ENCODE results near the gene AXIN2.
"Not testable (repeated sequence)": the region's sequence is repeated elsewhere in the genome, so short reads cannot be mapped to it uniquely, and the experiment has no call there.

AXIN2 gene

DNA sequence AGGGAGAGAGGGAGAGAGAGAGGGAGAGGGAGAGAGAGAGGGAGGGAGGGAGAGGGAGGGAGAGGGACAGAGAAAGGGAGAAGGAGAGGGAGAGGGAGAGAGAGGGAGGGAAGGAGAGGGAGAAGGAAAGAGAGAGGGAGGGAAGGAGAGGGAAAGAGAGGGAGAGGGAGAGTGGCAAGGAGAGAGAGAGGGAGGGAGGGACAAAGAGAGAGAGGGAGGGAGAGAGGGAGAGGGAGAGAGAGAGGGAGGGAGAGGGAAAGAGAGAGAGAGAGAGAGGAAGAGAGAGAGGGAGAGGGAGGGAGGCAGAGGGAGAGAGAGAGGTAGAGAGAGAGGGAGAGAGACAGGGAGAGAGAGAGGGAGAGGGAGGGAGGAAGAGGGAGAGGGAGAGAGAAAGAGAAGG, 73.5 kb downstream of the AXIN2 start:
- DNase-seq (ENCODE audit: low read depth), result no peak
- TF ChIP-seq, protein P1, sequence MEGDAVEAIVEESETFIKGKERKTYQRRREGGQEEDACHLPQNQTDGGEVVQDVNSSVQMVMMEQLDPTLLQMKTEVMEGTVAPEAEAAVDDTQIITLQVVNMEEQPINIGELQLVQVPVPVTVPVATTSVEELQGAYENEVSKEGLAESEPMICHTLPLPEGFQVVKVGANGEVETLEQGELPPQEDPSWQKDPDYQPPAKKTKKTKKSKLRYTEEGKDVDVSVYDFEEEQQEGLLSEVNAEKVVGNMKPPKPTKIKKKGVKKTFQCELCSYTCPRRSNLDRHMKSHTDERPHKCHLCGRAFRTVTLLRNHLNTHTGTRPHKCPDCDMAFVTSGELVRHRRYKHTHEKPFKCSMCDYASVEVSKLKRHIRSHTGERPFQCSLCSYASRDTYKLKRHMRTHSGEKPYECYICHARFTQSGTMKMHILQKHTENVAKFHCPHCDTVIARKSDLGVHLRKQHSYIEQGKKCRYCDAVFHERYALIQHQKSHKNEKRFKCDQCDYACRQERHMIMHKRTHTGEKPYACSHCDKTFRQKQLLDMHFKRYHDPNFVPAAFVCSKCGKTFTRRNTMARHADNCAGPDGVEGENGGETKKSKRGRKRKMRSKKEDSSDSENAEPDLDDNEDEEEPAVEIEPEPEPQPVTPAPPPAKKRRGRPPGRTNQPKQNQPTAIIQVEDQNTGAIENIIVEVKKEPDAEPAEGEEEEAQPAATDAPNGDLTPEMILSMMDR (IDR thresholded peaks at IDR 0.05; ENCODE audit: insufficient read depth, low read depth, low read length, missing control alignments), result no peak
- no peak overlapping the region for H3K4me3 ChIP-seq (ENCODE audit: low read depth, low read length)

- TF ChIP-seq, protein P1 (IDR thresholded peaks at IDR 0.05; ENCODE audit: insufficient read depth, low read depth, low read length, missing control alignments), result no peak
- no peak overlapping the region for H3K4me3 ChIP-seq (ENCODE audit: low read depth, low read length)
- DNase-seq (ENCODE audit: low read depth), result no peak
These were observed 74.3 kb downstream of the AXIN2 start for GRCh38 chr17:65487161-65487560.

GRCh38 chr17:65485388-65486299, 75.8 kb downstream of the AXIN2 start:
- TF ChIP-seq, protein P1 (IDR thresholded peaks at IDR 0.05; ENCODE audit: insufficient read depth, low read depth, low read length, missing control alignments), result no peak
- no peak overlapping the region for H3K4me3 ChIP-seq (ENCODE audit: low read depth, low read length)
- no peak for DNase-seq (ENCODE audit: low read depth)

DNA sequence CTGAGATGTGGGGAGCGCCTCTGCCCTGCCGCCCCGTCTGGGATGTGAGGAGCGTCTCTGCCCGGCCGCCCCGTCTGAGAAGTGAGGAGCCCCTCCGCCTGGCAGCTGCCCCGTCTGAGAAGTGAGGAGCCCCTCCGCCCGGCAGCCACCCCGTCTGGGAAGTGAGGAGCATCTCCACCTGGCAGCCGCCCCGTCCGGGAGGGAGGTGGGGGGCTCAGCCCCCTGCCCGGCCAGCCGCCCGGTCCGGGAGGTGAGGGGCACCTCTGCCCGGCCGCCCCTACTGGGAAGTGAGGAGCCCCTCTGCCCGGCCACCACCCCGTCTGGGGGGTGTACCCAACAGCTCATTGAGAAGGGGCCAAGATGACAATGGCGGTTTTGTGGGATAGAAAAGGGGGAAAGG, 77.0 kb downstream of the AXIN2 start:
- not testable (repeated sequence) for H3K4me3 ChIP-seq (ENCODE audit: low read depth, low read length); DNase-seq (ENCODE audit: low read depth)

DNA sequence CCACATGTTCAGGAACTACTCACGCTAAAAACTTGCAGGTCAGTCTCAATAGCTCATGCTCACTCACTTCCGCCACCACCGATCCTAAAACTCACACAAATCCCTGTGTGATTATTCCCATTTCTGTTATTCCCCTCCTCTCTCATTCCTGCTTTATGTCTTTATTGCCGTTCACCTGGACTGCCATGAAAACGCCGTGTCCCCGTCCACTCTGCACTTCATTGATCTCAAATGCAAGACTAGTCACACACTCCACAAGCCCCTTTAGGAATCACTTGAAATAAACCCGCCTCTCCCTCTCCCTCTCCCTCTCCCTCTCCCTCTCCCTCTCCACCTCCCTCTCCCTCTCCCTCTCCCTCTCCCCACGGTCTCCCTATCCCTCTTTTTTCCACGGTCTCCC, 78.0 kb downstream of the AXIN2 start:
- TF ChIP-seq, protein P1 (IDR thresholded peaks at IDR 0.05; ENCODE audit: insufficient read depth, low read depth, low read length, missing control alignments), result no peak
- no peak for DNase-seq (ENCODE audit: low read depth)
- H3K4me3 ChIP-seq (ENCODE audit: low read depth, low read length), result no peak overlapping the region

GRCh38 chr17:65482201-65482600, 79.2 kb downstream of the AXIN2 start:
- H3K4me3 ChIP-seq (ENCODE audit: low read depth, low read length), result no peak overlapping the region
- TF ChIP-seq, protein P1 (IDR thresholded peaks at IDR 0.05; ENCODE audit: insufficient read depth, low read depth, low read length, missing control alignments), result no peak

GRCh38 chr17:65479282-65479681, 82.2 kb downstream of the AXIN2 start:
- TF ChIP-seq, protein P1 (IDR thresholded peaks at IDR 0.05; ENCODE audit: insufficient read depth, low read depth, low read length, missing control alignments), result no peak
- H3K4me3 ChIP-seq (ENCODE audit: low read depth, low read length), result no peak overlapping the region
- no peak for DNase-seq (ENCODE audit: low read depth)

More at GRCh38 chr17:65482201-65482600, 79.2 kb downstream of the AXIN2 start:
- DNase-seq (ENCODE audit: low read depth), result no peak
